NCI-H2171 (cell line): Measurements from ENCODE around the gene POLE3.
"Not testable (repeated sequence)": the region's sequence is repeated elsewhere in the genome, so short reads cannot be mapped to it uniquely, and the experiment has no call there.

Source experiments
- DNase-seq: peaks from one replicate; lab custom pipeline; 2025; lab: John Stamatoyannopoulos, UW

POLE3 gene

DNA sequence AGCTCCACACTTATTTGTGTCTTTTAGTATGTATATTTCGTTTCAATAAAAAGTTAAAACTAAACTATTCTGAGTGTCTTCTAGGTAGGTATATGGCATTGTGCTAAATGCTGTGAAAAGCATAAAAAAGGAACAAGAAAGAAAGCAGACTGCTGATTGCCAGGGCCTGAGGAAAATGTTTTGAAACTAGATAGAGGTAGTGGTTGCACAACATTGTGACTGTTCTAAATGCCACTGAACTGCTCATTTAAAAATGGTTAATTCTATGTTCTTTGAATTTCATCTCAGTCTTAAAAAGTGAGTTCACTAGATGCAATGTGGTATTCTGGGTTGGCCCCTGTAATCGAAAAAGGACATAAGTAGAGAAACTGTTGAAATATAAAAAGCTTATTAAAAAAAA is 6.8 kb downstream of the POLE3 start:
- no peak for DNase-seq

DNA sequence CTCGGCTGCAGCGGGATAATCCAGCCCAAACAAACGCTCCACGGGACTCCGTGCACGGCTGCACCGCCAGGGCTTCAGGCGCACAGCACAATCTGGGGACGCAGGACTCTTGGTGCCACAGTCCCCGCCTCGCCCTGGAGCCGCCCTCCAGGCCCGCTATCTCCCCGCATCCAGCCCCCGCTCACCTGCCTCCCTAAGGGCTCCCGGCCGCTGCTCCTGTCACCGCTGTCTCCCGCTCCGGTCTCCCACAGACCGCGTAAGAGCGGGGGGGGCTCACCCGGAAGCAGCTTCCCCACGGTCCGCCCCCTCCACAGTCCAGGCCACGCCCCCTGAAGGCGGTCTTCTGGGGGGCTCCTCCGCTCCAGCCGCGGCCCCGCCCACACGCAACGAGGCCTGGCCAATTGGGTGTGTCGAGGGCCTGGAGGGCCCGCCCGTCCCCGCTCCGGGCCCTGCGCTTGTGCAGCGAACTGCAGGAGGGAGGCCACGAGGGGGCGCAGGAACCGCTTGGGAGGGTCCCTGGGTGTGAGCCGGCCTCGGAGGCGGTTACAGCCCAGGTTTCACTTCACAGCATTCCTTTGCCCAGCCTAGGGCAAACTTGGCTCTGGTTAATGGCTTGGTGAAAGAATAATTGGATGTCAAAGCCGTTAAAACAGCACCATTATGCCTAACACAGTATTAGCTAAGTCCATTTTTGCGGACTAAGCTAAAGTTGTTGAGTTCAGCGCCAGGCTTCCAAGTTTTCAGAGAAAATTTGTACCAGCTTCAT is 9.3 kb downstream of the POLE3 start, which contains the start of gene ALAD:
Gene ALAD (minus strand): TSS at position 258 of the 766 bp plus-strand sequence. CDS start 7,725 bp downstream, outside the sequence.
- DNase-seq, result peak; percentile 99

DNA sequence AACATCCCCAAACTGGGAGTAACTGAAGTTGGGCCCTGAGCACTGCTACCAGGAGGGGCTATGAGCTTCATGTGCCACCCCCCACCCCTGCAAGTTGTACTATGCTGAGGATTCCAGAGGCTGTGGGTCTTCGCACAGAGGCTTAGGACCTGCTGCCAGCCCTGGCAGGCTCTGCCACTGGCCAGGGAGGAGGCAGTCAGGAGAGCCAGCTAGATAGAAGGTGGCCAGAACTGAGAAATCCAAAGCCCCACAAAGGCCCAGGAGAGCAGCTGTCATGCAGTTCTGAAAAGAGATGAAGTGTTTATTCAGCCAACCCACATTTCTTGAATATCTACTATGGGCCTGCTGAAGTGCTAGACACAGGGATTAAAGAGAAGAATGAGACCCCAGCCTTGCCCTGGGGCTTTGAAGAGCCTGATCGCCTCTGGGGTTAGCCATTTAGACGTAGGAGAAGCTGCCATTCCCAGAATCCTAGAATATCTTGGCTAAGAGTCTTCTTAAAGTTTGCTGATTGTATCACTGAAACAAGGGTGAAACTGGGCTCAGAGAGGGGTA is 10.8 kb downstream of the POLE3 start:
- DNase-seq, result no peak

DNA sequence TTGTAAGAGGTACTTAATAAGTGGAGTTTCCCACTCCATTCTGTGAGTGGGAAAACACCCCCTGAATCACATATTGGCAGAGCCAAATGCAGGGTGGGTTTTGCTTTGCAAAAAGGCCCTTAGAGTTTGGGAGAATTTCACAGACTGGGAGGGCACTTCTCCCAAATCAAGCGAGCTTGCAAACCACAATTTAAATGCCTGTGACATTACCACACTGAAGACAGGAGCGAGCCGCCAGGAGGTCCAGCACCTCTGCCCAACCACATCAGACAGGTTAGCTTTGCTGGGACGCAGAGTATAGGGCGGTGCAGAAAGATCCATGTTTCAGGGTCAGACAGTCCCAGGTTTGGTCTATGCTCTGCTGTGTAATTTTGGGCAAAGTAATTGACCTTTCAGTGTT is 11.7 kb downstream of the POLE3 start:
- no peak for DNase-seq

DNA sequence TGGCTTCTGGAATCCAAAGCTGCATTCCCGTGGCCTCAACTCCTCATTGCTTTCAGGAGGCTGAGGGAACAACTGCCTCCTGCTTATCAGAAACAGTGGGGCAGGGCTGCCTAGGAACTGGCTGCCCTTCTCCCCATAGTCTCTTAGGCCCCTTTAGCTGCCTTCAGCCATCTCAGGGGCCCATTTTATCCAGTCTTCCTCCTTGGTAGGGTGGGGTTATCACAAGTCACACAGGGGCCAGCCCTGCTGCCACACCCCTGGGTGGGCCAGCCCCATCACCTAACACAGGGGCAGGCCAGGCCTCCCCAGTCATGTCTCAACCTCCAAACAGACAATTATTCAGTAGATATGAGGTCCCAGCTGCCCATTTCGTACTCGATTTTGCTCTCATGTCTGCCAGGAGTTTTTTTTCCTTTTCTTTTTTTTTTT is 13.3 kb downstream of the POLE3 start:
- DNase-seq, result no peak

DNA sequence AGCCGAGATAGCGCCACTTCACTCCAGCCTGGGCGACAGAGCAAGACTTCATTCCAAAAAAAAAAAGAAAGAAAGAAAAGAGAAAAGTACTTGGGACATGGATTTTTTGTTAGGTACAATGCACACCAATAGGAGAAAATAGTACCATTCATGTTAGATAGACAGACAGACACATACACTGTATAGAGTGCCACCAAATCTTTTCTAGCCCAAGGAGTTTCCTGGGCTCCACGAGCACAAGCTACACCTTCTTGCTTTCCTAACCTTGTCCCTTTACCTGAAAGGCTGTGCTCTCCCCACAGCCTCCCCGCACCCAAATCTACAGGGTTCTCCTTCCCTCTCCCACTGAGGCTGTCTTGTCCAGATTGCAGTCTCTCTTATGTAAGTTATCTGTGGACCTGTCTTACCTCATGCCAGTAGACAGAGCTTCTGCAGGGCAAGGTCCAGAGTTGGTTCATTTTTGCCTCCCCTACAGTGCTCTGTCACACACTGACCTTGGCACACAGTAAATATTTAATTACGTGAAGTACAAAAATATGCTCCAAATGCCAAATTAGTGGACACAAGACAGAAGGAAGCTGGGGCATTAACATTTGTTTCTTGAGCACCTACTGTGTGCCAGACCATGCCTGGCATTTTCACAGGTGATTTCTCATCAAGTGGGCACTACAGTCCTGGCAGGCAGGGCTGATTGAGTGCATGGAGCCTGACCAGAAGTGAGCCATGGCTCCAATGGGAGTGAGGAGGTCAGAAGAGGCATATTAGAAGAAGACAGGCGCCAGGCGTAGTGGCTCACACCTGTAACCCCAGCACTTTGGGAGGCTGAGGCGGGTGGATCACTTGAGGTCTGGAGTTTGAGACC is 15.2 kb downstream of the POLE3 start:
- no peak for DNase-seq

DNA sequence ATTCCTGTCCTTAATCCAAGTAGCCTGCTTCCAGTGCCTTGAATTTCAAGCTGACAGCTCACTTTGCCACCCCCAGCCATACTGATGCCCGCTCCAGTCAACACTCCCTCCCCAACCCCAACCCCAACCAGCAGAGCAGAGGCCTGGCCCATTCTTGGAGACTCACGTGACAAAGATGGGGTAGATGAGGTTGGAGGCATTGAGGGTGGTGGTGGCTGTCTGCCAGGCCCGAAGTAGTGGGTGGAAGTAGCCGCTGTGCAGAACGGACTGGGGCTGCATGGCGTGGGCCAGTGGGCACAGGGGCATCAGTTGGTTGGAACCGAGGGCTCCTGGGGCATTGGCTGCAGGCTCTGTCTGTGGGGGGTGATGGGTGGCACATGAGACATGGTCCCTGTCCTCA is 17.2 kb downstream of the POLE3 start:
- no peak for DNase-seq

DNA sequence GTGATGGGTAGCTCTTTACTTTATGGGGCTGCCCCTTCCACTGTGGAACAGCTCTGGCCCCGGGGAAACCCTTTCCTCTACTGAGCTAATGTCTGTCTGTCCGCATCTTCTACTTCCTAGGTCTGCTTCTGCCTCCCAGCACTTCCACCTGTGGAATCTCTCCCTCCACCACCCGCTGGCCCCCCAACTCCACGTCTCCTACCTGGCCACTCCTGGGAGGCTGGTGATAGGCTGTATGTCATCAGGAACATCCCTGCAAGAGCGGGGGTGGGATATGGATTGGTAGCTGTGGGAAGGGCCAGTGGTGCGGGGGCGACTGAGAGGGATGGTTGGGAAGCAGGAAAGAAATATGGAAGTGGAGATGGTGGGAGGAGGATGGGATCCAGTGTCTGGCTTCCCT is 18.6 kb downstream of the POLE3 start:
- no peak for DNase-seq

DNA sequence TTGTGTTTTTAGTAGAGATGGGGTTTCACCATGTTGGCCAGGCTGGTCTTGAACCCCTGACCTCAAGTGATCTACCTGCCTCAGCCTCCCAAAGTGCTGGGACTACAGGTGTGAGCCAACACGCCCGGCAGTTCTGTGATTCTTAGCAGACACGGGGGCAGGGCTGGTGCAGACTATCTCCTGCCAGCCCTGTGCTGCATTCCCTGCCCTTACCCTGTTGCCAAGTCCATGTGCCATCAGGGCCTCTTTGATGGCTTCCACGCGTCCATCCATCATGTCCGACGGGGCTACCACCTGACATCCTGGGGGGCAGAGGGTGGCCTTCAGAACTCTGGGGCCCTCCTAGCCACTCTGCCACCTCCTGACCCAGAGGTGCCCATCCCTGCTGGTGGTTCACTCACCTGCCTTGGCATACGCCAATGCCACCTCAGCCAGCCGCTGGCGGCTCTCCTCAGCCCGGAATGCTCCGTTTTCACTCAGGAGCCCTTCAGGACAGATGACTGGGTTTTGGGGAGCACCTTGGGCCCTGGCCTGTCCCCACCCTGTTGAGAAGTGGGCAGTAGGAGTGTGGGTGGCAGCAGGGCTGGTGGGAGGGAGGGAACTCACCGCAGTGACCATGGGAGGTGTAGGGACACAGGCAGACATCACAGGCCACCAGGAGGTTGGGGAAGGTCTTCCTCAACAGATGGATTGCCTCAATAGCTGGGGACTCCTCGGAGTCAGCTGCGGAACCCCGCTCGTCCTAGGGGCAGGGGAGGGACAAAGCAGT is 20.1 kb downstream of the POLE3 start:
- no peak for DNase-seq

DNA sequence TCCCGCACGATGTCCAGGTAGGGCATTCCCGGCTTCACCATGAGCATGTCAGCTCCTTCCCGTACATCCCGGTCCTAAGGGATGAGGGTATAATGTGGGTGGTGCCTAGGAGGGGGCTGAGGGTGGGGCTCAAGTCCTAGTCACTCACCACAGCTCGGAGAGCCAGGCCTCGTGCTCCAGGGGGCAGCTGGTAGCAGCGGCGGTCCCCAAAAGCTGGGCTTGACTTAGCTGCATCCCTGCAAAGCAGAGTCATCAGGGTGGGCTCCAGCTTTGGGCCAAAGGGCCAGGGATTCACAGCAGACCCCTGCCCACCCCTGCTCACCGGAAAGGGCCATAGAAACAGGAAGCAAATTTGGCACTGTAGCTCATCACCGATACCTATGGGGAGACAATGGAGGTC is 21.0 kb downstream of the POLE3 start:
- no peak for DNase-seq

DNA sequence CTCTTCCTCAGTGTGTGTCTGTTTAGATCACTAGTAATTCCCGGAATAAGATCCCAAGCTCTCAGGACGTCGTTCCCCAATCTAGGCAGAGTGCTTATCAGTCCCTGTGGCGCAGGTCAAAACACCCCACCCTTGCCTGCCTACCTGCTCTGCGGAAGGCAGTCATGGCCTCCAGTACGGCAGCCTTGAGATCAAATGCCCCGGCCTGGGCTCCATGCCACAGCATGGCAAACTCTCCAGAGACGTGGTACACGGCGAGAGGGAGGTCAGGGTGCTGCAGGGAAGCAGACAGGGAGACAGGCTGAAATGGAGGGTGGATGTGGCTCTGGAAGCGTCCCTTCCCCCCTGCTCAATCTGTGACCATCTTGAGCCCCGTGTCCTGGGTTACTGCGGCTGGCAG is 21.6 kb downstream of the POLE3 start:
- no peak for DNase-seq

DNA sequence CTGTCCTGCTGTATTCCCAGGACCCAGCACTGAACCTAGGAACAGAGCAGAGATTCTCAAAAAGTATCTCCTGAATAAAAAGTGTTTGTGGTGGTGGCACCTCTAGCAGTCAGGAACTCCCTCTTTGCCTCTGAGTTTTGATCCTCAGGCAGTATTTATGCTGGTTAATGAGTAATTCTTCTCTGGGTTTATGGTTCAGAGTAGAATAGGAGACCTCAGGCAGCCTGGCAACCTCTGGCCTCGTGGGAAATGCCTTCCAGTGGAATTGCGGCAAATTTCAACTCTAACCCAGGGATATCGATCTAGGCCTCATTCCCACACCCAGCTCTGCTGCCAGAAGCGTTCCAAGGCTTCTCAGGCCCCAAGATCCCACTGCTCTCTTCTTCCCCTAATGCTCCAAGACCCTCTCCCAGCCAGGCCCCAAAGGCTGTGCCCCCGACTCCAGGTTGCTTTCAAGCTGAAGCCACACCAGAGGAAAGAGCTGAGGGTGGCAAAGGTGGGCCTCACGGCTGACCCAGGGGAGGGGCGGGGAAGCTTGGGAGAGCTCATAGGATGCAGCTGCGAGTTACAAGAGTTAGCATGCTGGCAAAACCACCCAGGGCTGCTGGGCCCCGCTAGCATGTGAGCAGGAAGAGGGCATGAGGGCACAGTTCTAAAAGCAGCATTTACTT is 22.8 kb downstream of the POLE3 start:
- DNase-seq, result no peak

DNA sequence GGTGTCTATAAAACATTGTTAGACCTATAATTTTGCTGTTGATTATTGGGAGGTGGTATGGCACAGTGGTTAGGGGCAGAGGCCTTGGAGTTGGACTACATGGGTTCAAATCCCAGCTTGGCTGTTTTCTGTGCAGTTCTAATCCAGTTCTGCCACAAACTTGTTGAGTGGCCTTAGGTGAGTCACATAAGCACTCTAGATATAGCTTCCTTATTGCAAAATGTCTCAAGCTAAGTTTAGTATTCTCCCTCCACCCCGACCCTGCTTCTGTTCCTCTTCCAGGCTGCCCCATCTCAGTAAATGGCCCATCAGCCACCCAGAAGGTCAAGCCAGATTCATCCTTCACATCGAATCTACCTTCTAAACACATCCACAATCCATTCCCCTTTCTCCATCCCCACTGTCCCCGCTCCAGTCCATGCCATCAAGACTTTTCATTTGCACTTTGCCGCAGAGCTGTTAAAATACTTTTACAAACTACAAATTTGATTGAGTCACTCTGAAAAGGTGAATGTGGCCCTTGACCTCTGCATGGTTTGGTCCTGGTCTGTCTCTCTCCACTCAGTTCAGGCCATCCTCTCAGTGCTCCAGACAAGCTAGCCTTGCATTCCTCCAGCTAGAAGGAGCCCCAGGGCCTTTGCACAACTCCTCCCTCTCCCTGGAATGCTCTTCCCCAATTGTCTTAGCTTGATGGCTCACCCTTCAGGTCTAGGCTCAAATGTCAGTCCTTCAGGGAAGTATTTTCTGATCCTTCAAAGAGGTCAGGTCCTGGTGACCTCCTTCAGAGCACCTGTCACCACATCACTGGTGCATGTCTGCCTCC is 23.7 kb downstream of the POLE3 start:
- no peak for DNase-seq

DNA sequence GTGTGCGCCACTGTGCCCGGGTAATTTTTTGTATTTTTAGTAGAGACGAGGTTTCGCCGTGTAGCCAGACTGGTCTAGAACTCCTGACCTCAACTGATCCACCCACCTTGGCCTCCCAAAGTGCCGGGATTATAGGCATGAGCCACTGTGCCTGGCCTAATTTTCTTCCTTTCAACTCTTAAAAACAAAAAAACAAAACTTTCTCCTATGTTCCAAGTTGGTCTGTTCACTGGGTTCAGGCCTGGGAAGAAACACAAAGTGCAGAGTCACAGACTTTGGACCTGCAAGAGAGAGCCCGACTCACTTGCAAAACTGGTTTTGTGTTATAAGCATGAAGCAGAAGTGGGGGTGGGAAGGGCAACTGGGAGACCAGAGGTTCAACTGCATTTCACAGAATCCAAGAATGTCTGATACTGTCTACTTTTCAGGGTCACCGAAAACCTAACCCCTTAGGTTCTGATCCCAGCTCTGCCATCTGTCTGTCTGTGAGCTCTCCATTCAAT is 28.5 kb downstream of the POLE3 start:
- DNase-seq, result no peak

DNA sequence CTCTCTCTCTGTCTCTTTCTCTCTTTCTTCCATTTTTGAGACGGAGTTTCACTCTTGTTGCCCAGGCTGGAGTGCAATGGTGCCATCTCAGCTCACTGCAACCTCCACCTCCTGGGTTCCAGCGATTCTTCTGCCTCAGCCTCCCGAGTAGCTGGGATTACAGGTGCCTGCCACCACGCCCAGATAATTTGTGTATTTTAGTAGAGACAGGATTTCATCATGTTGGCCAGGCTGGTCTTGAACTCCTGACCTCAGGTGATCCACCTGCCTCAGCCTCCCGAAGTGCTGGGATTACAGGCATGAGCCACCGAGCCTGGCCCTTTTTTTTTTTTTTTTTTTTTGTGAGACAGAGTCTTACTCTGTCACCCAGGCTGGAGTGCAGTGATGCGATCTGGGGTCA is 29.0 kb downstream of the POLE3 start:
- DNase-seq, result not testable (repeated sequence)

DNA sequence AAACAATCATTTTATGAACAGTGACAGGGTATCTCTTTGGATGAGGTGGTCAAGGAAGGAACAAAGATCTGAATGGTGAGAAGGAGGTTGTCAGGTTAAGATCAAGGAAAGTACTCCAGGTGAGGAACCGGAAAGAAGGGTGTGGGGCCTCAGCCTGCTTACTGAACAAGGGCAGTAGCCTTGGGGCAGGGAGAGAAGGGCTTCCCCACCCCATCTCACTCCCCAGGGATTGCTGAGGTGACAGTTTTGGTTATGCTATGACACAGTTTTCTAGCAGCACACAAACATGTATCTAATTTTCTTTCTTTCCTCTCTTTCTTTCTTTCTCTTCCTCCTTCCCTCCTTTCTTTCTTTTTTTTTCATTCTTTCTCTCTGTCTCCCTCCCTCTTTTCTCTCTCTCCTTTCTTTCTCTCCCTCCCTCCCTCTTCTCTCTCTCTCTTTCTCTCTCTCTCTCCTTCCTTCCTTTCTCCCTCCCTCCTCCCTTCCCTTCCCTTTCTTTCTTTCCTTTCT is 29.6 kb downstream of the POLE3 start:
- no peak for DNase-seq

DNA sequence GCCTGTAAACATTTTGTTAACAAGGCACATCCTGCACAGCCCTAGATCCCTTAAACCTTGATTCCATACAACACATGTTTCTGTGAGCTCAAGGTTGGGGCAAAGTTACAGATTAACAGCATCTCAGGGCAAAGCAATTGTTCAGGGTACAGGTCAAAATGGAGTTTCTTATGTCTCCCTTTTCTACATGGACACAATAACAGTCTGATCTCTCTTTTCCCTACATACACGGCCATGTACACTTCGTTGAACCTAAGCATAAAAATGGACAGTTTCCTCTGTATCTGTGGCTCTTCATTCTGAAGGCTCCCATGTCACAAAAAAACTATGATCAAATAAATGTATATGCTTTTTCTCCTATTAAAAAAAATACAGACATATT is 30.7 kb downstream of the POLE3 start:
- not testable (repeated sequence) for DNase-seq

DNA sequence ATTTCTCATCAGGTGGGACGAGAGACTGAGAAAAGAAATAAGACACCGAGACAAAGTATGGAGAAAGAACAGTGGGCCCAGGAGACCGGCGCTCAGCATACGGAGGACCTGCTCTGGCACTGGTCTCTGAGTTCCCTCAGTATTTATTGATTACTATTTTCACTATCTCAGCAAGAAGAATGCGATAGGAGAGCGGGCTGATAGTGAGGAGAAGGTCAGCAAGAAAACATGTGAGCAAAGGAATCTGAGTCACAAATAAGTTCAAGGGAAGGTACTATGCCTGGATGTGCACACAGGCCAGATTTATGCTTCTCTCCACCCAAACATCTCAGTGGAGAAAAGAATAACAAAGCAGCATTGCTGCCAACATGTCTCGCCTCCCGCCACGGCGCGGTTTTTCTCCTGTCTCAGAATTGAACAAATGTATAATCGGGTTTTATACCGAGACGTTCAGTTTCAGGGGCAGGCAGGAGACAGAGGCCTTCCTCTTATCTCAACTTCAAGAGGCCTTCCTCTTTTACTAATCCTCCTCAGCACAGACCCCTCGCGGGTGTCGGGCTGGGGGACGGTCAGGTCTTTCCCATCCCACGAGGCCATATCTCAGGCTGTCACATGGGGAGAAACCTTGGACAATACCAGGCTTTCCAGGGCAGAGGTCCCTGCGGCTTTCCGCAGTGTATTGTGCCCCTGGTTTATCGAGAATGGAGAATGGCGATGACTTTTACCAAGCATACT is 31.2 kb downstream of the POLE3 start:
- DNase-seq, result not testable (repeated sequence)
